Neuronal stem cell (in vitro differentiated cells): ENCODE measurements around the gene SLC22A4.

ENCODE experiments used
- DNase-seq: peaks from one replicate; pipeline ENCODE4 v3.0.0-alpha.2; 2013; ENCODE audit warnings: low spot score
- H2AFZ ChIP-seq: one replicate; pipeline ENCODE4 v1.6.1; 2013; ENCODE audit warnings: mild to moderate bottlenecking, low read length, inconsistent platforms
- H2AK5ac ChIP-seq: 2 replicates; pipeline ENCODE4 v1.6.1; 2013; ENCODE audit warnings: low read depth, mild to moderate bottlenecking, inconsistent platforms, low read length, moderate library complexity, mixed read lengths
- H2BK120ac ChIP-seq: 2 replicates; pipeline ENCODE4 v1.6.1; 2013; ENCODE audit warnings: low read depth, mild to moderate bottlenecking, inconsistent platforms, low read length, moderate library complexity, mixed read lengths
- H2BK12ac ChIP-seq: one replicate; pipeline ENCODE4 v1.6.1; 2013; ENCODE audit warnings: low read length, inconsistent platforms
- H2BK15ac ChIP-seq: 2 replicates; pipeline ENCODE4 v1.6.1; 2013; ENCODE audit warnings: mild to moderate bottlenecking, low read length, inconsistent platforms, mixed read lengths
- H2BK5ac ChIP-seq: one replicate; pipeline ENCODE4 v1.6.1; 2013; ENCODE audit warnings: inconsistent platforms, mild to moderate bottlenecking, low read length, moderate library complexity
- H3K14ac ChIP-seq: one replicate; pipeline ENCODE4 v1.6.1; 2013; ENCODE audit warnings: low read length, inconsistent platforms
- H3K18ac ChIP-seq: 2 replicates; pipeline ENCODE4 v1.6.1; 2013; ENCODE audit warnings: low read length, inconsistent platforms
- H3K23ac ChIP-seq: 2 replicates; pipeline ENCODE4 v1.6.1; 2013; ENCODE audit warnings: low read depth, mild to moderate bottlenecking, mixed read lengths, low read length, inconsistent platforms; ENCODE audit not compliant: poor library complexity
- H3K27ac ChIP-seq: replicated peaks from 3 replicates; pipeline ENCODE4 v1.5.1; 2013; ENCODE audit warnings: low read length, inconsistent platforms
- H3K27me3 ChIP-seq, 3 experiments: 2 replicates each; pipeline ENCODE4 v1.6.1; 2013; ENCODE audit warnings: low read length in 3 of 3, mild to moderate bottlenecking in 2 of 3, inconsistent platforms in 1 of 3, low read depth in 1 of 3, mixed read lengths in 1 of 3, moderate library complexity in 1 of 3; ENCODE audit not compliant: control insufficient read depth in 3 of 3, insufficient read depth in 3 of 3
- H3K36me3 ChIP-seq, 2 donors: replicated peaks in 1 of 2; 2 replicates each; pipeline ENCODE4 v1.6.1; 2013; ENCODE audit warnings: low read length in 2 of 2; ENCODE audit not compliant: control insufficient read depth in 2 of 2, insufficient read depth in 2 of 2
- H3K4ac ChIP-seq: 2 replicates; pipeline ENCODE4 v1.6.1; 2013; ENCODE audit warnings: inconsistent platforms, mild to moderate bottlenecking, low read length, moderate library complexity
- H3K4me1 ChIP-seq, 2 donors: 1 replicate in 1 of 2; 2 replicates in 1 of 2; pipeline ENCODE4 v1.6.1; 2013; ENCODE audit warnings: low read length in 2 of 2, low read depth in 1 of 2; ENCODE audit not compliant: control insufficient read depth in 2 of 2, insufficient read depth in 1 of 2
- H3K4me2 ChIP-seq: one replicate; pipeline ENCODE4 v1.6.1; 2013; ENCODE audit warnings: mild to moderate bottlenecking, low read length, inconsistent platforms; ENCODE audit not compliant: insufficient read depth, poor library complexity, severe bottlenecking
- H3K4me3 ChIP-seq, 2 donors: 2 replicates each; pipeline ENCODE4 v1.5.1; 2013; ENCODE audit warnings: low read length in 2 of 2, mild to moderate bottlenecking in 2 of 2, inconsistent platforms in 1 of 2, moderate library complexity in 1 of 2
- H3K79me1 ChIP-seq: one replicate; pipeline ENCODE4 v1.6.1; 2013; ENCODE audit warnings: low read depth, mild to moderate bottlenecking, inconsistent platforms, low read length, moderate library complexity
- H3K9ac ChIP-seq: one replicate; pipeline ENCODE4 v1.6.1; 2013; ENCODE audit warnings: mild to moderate bottlenecking, low read depth, low read length, inconsistent platforms; ENCODE audit not compliant: poor library complexity
- H3K9me3 ChIP-seq, 2 donors: replicated peaks in 1 of 2; 2 replicates each; pipeline versions ENCODE3 to v1.6.1; 2013; ENCODE audit warnings: low read length in 2 of 2, mild to moderate bottlenecking in 2 of 2, inconsistent platforms in 1 of 2, low read depth in 1 of 2, mixed read lengths in 1 of 2, moderate library complexity in 1 of 2; ENCODE audit not compliant: control insufficient read depth in 2 of 2, insufficient read depth in 1 of 2
- H4K8ac ChIP-seq: one replicate; pipeline ENCODE4 v1.6.1; 2013; ENCODE audit warnings: low read depth, mild to moderate bottlenecking, inconsistent platforms, low read length, moderate library complexity
- H4K91ac ChIP-seq: one replicate; pipeline ENCODE4 v1.6.1; 2013; ENCODE audit warnings: low read length, low read depth, mild to moderate bottlenecking, inconsistent platforms; ENCODE audit not compliant: poor library complexity
- WGBS, 2 donors: extraction: QIAGEN DNeasy Blood & Tissue Kit; methylation state at CpG; one replicate each; pipeline ENCODE4 v1.1.7; 2013; ENCODE audit warnings: missing lambda C conversion rate in 2 of 2, mixed read lengths in 1 of 2; ENCODE audit not compliant: insufficient read length in 2 of 2, insufficient replicate concordance in 1 of 2; ENCODE audit errors: extremely low coverage in 2 of 2; 5-methylcytosine and 5-hydroxymethylcytosine counted together

Gene SLC22A4

GRCh38 chr5:132299917-132300316 is 5.7 kb downstream of the SLC22A4 start:
- Histone ChIP-seq H3K4me3 (no peak overlapping the region), H3K4me2 (no peak overlapping the region), H3K36me3 (no peaks in the 10 kb centered on the region), H3K18ac (no peak overlapping the region), H3K27me3 (peaks cover 0 to 15% (median 11%) of the 10 kb centered on the region in 3 experiments), H2BK120ac (no peak overlapping the region), H3K14ac (no peak overlapping the region), H3K27ac (no peak overlapping the region), H3K9me3 (no peaks in the 10 kb centered on the region), H4K91ac (no peak overlapping the region), H3K23ac (no peak overlapping the region), H2BK5ac (no peak overlapping the region), H4K8ac (no peak overlapping the region), H3K4me1 (peaks cover 2 to 5% of the 10 kb centered on the region in 2 donors), H3K9ac (no peak overlapping the region), H2BK15ac (no peak overlapping the region), H2AK5ac (no peak overlapping the region), H2AFZ (no peak overlapping the region), H3K79me1 (no peaks in the 10 kb centered on the region), H2BK12ac (no peak overlapping the region), H3K4ac (no peak overlapping the region)
- no peak for DNase-seq
- no CpG with 5 or more reads among the region's 2 CpGs for WGBS, 2 donors

- H4K91ac ChIP-seq, result no peak overlapping the region
- no peaks in the 10 kb centered on the region for H3K36me3 ChIP-seq
- no peak overlapping the region for H3K4me3 ChIP-seq
- H3K23ac ChIP-seq, result peak overlapping the region; percentile 22
- H4K8ac ChIP-seq, result no peak overlapping the region
- H2BK120ac ChIP-seq, result no peak overlapping the region
- H3K4me1 ChIP-seq, result no peaks in the 10 kb centered on the region
- H2AFZ ChIP-seq, result no peak overlapping the region
- H3K27ac ChIP-seq, result no peak overlapping the region
- no peak overlapping the region for H2AK5ac ChIP-seq
- WGBS, 2 donors, result no CpG with 5 or more reads among the region's 6 CpGs
- H3K4me2 ChIP-seq, result no peak overlapping the region
- no peak overlapping the region for H2BK5ac ChIP-seq
- no peak for DNase-seq
- H2BK12ac ChIP-seq, result no peak overlapping the region
- no peak overlapping the region for H3K14ac ChIP-seq
- no peak overlapping the region for H3K4ac ChIP-seq
- no peaks in the 10 kb centered on the region for H3K79me1 ChIP-seq
- peaks cover 0 to 6% (median 3%) of the 10 kb centered on the region in 3 experiments for H3K27me3 ChIP-seq
- no peaks in the 10 kb centered on the region for H3K9me3 ChIP-seq
- no peak overlapping the region for H2BK15ac ChIP-seq
- H3K9ac ChIP-seq, result peak overlapping the region; percentile 24
- no peak overlapping the region for H3K18ac ChIP-seq
These were observed 6.6 kb downstream of the SLC22A4 start for GRCh38 chr5:132300577-132301343.

GRCh38 chr5:132301344-132302271 is 7.4 kb downstream of the SLC22A4 start:
- Histone ChIP-seq H3K9me3 (no peaks in the 10 kb centered on the region), H2BK12ac (no peak overlapping the region), H3K36me3 (no peaks in the 10 kb centered on the region), H3K4me2 (no peak overlapping the region), H4K8ac (no peak overlapping the region), H4K91ac (no peak overlapping the region), H3K79me1 (no peaks in the 10 kb centered on the region), H2BK15ac (no peak overlapping the region), H3K4ac (no peak overlapping the region), H3K14ac (no peak overlapping the region), H3K4me1 (no peaks in the 10 kb centered on the region), H3K9ac (peak overlapping the region; percentile 24), H2BK120ac (no peak overlapping the region), H2BK5ac (no peak overlapping the region), H3K23ac (peak overlapping the region; percentile 22), H3K27ac (no peak overlapping the region), H3K4me3 (no peak overlapping the region), H3K27me3 (peaks cover 0 to 3% (median 0%) of the 10 kb centered on the region in 3 experiments), H3K18ac (no peak overlapping the region), H2AK5ac (no peak overlapping the region), H2AFZ (no peak overlapping the region)
- WGBS, 2 donors, result no CpG with 5 or more reads among the region's 11 CpGs
- no peak for DNase-seq

GRCh38 chr5:132302413-132302812 is 8.2 kb downstream of the SLC22A4 start:
- Histone ChIP-seq H2BK12ac (no peak overlapping the region), H3K14ac (no peak overlapping the region), H3K27ac (no peak overlapping the region), H3K9me3 (no peaks in the 10 kb centered on the region), H2AFZ (no peak overlapping the region), H2BK15ac (no peak overlapping the region), H3K36me3 (no peaks in the 10 kb centered on the region), H3K9ac (no peak overlapping the region), H3K4me2 (no peak overlapping the region), H3K79me1 (no peaks in the 10 kb centered on the region), H3K27me3 (peaks cover 0 to 2% (median 0%) of the 10 kb centered on the region in 3 experiments), H3K18ac (no peak overlapping the region), H3K4ac (no peak overlapping the region), H4K91ac (no peak overlapping the region), H2AK5ac (no peak overlapping the region), H2BK5ac (no peak overlapping the region), H4K8ac (no peak overlapping the region), H3K23ac (no peak overlapping the region), H2BK120ac (no peak overlapping the region), H3K4me3 (no peak overlapping the region), H3K4me1 (no peaks in the 10 kb centered on the region)
- whole genome bisulfite sequencing, 2 donors, result no CpG with 5 or more reads among the region's 3 CpGs
- DNase-seq, result no peak
